Activated naive CD4-positive, alpha-beta T cell (primary cell): Measurements from ENCODE around the gene MRTO4.
A peak's percentile ranks its signal among the peaks of the same experiment; 100 is the strongest.
"Not testable (repeated sequence)": the region's sequence is repeated elsewhere in the genome, so short reads cannot be mapped to it uniquely, and the experiment has no call there.

ENCODE experiments used
- DNase-seq, 4 experiments: peaks; one replicate each; lab custom pipeline; 2025; lab: John Stamatoyannopoulos, UW

MRTO4 gene

GRCh38 chr1:19251305-19252196 is at the start of gene MRTO4, which contains the start of gene EMC1:
Gene MRTO4 (plus strand): TSS chr1:19251805. CDS start chr1:19251836, 31 bp downstream.
Gene EMC1 (minus strand): TSS chr1:19251524. CDS start chr1:19251509, 15 bp downstream.
- DNase-seq = peak; percentile 81 to 96 (median 88)

GRCh38 chr1:19202396-19202795 is 49.2 kb upstream of the MRTO4 start:
- no peak for DNase-seq

- no peak for DNase-seq
Observed at GRCh38 chr1:19203440-19203839, 48.2 kb upstream of the MRTO4 start.

GRCh38 chr1:19204446-19205266 is 46.9 kb upstream of the MRTO4 start:
- DNase-seq = no peak

- no peak for DNase-seq
Observed at GRCh38 chr1:19205403-19205802, 46.2 kb upstream of the MRTO4 start.

DNA sequence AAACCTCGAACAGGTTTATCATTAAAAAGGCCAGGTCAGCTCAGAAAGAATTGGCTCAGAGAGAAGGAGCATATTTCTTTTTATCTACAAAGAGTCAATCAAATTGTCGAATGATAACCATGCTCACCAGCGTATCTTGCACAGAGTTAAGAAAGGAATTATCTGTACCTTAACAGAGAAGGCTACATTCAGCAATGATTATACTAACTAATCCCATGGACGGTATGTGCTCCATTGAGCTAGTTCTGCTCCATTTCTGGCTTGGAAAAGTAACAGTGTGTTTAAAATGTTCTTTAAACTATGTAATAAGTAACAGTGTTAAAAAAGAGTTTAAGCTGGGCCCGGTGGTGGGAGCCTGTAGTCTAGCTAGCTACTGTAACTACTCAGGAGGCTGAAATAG is 45.8 kb upstream of the MRTO4 start:
- DNase-seq = no peak

DNA sequence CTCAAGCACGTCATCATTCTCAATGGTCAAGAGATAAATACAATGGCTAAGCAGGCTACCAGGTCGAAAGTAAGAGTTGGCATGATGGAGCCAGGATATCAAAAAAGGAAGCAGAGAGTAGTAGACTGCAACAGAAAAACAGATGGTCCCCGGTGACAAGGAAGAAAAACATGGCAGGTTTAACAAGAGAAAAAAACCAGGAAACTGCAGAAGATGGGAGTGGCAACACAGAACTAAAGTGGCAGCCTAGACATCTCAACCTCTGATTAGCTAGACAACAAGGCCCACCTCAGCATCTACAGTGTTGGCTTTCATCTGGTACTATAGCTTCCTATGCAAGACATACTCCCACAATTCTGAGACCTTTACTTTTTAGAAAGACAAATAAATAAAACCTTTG is 44.7 kb upstream of the MRTO4 start:
- DNase-seq = no peak

DNA sequence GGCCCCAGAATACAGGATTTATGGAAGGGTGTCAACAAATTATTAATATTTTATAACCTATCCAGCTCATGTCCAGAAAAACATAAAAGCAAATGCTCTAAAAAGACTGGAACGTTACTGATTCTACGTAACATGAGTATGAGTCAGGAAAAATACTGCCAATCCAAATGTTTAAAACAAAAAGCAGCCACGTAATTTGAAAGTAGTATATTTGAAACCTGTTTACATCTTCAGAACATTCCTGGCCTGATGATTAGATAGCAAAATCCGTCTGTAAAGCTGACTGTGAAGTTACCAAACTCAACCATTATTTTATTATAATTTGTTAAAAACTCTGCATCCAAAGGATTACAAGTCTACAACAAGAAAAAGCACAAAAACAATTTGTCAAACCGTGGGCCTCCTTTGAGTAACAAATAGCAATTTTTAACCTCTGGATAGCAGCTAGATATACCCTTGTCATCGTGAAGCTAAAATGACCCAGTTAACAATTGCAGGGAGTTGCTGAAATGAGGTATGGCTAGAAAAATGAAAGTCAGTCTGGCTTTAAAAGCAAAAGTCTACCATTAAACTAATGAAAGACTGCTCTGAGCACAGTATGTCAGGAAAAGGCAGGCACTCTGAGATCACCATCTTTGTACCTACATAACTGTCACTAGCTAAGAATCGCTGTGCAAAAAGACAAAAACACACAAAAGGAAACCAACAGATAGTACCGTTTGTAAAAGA is 42.7 kb upstream of the MRTO4 start:
- no peak for DNase-seq

DNA sequence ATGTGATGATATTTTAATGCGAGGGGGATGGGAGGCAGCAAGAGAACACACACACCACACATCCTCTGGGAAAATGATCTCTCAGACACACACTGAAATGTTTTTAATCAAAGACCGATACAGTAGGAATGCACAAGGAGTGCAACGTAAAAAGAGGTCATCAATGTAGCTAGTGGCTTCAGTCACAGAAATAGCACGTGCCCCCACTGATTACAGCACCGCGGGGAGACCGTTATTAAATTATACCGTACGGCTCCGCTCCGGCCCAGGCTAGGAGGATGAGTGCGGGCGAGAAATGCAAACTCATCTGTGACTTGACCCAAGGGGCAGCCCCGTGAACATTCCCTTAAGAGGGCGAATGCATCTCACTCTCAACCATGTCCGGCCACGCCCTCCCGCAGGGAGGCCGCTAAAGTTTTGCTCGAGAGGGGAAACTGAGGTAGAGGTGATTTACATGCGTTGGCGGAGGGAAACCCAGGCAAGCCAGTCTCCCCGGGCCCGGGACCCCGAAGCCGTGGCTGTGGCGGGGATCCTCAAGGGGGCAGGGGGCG is 42.1 kb upstream of the MRTO4 start:
- peak in 2 of 4 experiments; percentile 40 to 62 for DNase-seq

GRCh38 chr1:19209990-19210771 is 41.4 kb upstream of the MRTO4 start, which contains the start of gene UBR4:
Gene UBR4 (minus strand): TSS chr1:19210266. CDS start chr1:19210248, 18 bp downstream.
- peak; percentile 91 to 96 (median 94) for DNase-seq

- no peak for DNase-seq
Observed at GRCh38 chr1:19210772-19211549, 40.6 kb upstream of the MRTO4 start.

- DNase-seq = no peak
Observed at GRCh38 chr1:19212167-19212566, 39.4 kb upstream of the MRTO4 start.

GRCh38 chr1:19213580-19213979 is 38.0 kb upstream of the MRTO4 start:
- no peak for DNase-seq

DNA sequence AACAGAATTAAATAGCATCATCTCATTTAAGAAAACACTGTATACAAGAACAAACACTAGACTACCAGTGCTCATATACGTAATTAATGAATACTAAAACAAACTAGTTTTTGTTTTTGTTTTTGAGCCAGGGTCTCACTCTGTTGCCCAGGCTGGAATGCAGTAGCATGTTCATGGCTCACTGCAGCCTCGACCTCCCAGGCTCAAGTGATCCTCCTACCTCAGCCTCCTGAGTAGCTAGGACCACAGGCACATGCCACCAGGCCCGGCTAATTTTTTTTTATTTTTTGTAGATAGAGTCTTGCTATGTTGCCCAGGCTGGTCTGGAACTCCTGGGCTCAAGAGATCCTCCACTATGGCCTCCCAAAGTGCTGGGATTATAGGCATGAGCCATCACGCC is 35.0 kb upstream of the MRTO4 start:
- not testable (repeated sequence) for DNase-seq

DNA sequence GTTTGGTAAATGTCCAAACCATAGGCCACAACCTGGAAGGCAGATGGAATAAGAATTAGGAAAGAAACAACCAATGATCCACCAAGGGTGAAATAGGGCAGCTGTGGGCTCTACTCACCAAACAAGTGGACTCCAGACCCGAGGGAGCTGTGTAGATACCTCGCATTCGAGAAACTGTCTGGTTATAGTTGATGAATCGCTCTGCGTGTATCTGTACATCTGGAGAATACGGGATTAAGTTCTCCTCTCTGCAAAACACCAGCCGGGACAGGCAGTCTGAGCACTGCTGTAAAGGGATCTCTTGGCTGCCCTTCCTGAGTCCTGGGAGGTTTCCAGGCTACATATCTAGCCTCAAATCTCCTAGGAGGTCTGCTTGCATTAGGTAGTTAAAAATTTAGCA is 32.2 kb upstream of the MRTO4 start:
- DNase-seq = no peak

GRCh38 chr1:19220080-19220846 is 31.3 kb upstream of the MRTO4 start:
- no peak for DNase-seq

DNA sequence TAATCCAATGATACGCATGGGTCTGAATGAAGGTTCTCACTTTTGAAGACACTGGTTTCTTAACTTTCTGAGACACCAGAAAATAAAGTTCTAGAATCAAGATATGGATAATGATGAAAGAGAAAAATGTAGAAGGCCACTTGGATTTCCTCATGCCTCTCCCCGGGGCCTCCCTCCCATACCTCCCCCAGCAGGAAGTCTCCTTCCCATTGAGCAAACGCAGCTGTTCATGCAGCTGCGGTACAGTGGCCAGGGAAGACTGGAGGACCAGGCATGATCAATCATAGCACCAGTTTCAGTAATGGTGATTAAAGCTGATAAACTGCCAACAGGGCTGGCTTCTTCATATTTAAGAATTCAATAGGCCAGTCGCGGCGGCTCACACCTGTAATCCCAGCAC is 30.6 kb upstream of the MRTO4 start:
- no peak for DNase-seq

GRCh38 chr1:19222573-19222972 is 29.0 kb upstream of the MRTO4 start:
- no peak for DNase-seq
